Endothelial cell of umbilical vein (primary cell): ENCODE results near the gene ZFP1. TPM values are rescaled to one million over a fixed set of nuclear protein-coding genes. Genes with fewer than 3 reads are reported as not detected.

Experiments used
- BruUV-seq: library from RNA; stranded (reverse); fragments of 400-500 nt; replicated peaks from 2 replicates; lab custom pipeline; 2021; lab: Mats Ljungman, UMichigan
- CTCF ChIA-PET: fragments of 300-600, 350-600 bp; sonication (Branson Sonifier 250); formaldehyde crosslinking; loops from one replicate; lab custom pipeline; 2021; ENCODE audit warnings: antibody characterized with exemption, inconsistent platforms; lab: Charles Lee
- POLR2A ChIA-PET: fragments of 300-600, 350-600 bp; sonication (Branson Sonifier 250); formaldehyde crosslinking; loops from one replicate; lab custom pipeline; 2021; ENCODE audit warnings: antibody characterized with exemption, inconsistent platforms; lab: Charles Lee
- DNase-seq: peaks from one replicate; pipeline ENCODE4 v3.0.0-alpha.2; 2011; ENCODE audit warnings: low read depth, low spot score
- FAIRE-seq: peaks from 2 replicates; lab custom pipeline; 2011; peaks lifted over from hg19 to GRCh38; lab: Jason Lieb, UNC
- H2AFZ ChIP-seq: 2 replicates; pipeline ENCODE4 v1.6.0; 2012; ENCODE audit warnings: low read depth, low read length, control low read depth, inconsistent platforms
- H3K27ac ChIP-seq: 2 replicates; pipeline ENCODE4 v1.5.1; 2011; ENCODE audit warnings: low read depth, mild to moderate bottlenecking, control low read depth, low read length, moderate library complexity; ENCODE audit not compliant: insufficient read depth
- H3K27me3 ChIP-seq, 2 experiments: 2 replicates each; pipeline versions ENCODE4 v1.6.0 to v1.6.1; 2011; ENCODE audit warnings: low read length in 2 of 2, mixed read lengths in 1 of 2; ENCODE audit not compliant: control insufficient read depth in 2 of 2, insufficient read depth in 2 of 2
- H3K36me3 ChIP-seq, 2 experiments: 2 replicates in 1 of 2; 3 replicates in 1 of 2; pipeline ENCODE4 v1.5.1; 2011; ENCODE audit warnings: low read length in 2 of 2, mild to moderate bottlenecking in 1 of 2, moderate library complexity in 1 of 2; ENCODE audit not compliant: control insufficient read depth in 2 of 2, insufficient read depth in 2 of 2; ENCODE audit errors: extremely low read depth in 1 of 2
- H3K4me1 ChIP-seq: 3 replicates; pipeline ENCODE4 v1.5.1; 2011; ENCODE audit warnings: mild to moderate bottlenecking, low read length; ENCODE audit not compliant: control insufficient read depth, insufficient read depth; ENCODE audit errors: extremely low read depth
- H3K4me2 ChIP-seq: 2 replicates; pipeline ENCODE4 v1.6.1; 2011; ENCODE audit warnings: low read length, control low read depth, mixed read lengths; ENCODE audit not compliant: insufficient read depth
- H3K4me3 ChIP-seq, 3 experiments: fragments of 200-600 bp in 1 of 3; sonication (generic), shearing (Covaris generic) in 1 of 3; replicated peaks in 1 of 3; 2 replicates each; pipeline ENCODE4 v1.5.1; 2011 to 2016; ENCODE audit warnings: control low read depth in 3 of 3, low read length in 3 of 3, mild to moderate bottlenecking in 2 of 3, inconsistent platforms in 1 of 3, low read depth in 1 of 3, moderate library complexity in 1 of 3; ENCODE audit not compliant: insufficient read depth in 1 of 3
- H3K79me2 ChIP-seq: 2 replicates; pipeline ENCODE4 v1.6.0; 2012; ENCODE audit warnings: low read length, inconsistent platforms; ENCODE audit not compliant: control insufficient read depth, insufficient read depth
- H3K9ac ChIP-seq: replicated peaks from 2 replicates; pipeline ENCODE3; 2011; ENCODE audit warnings: low read length, control low read depth; ENCODE audit not compliant: insufficient read depth; ENCODE audit errors: extremely low read depth
- H3K9me1 ChIP-seq: replicated peaks from 3 replicates; pipeline ENCODE4 v1.6.0; 2011; ENCODE audit warnings: mild to moderate bottlenecking, low read length; ENCODE audit not compliant: control insufficient read depth, insufficient read depth; ENCODE audit errors: extremely low read depth
- H3K9me3 ChIP-seq: replicated peaks from 2 replicates; pipeline ENCODE4 v1.5.1; 2012; ENCODE audit warnings: low read length, inconsistent platforms; ENCODE audit not compliant: control insufficient read depth, insufficient read depth
- H4K20me1 ChIP-seq: replicated peaks from 2 replicates; pipeline ENCODE3; 2011; ENCODE audit warnings: mild to moderate bottlenecking, low read length; ENCODE audit not compliant: control insufficient read depth, insufficient read depth; ENCODE audit errors: extremely low read depth
- EZH2 ChIP-seq: IDR thresholded peaks from 2 replicates; pipeline ENCODE4 v1.6.1; 2012; ENCODE audit warnings: borderline replicate concordance, low read depth, mild to moderate bottlenecking, moderate library complexity, low read length, inconsistent platforms; ENCODE audit not compliant: severe bottlenecking
- FOS ChIP-seq: IDR thresholded peaks from 2 replicates; pipeline ENCODE4 v1.6.1; 2011; ENCODE audit warnings: mild to moderate bottlenecking, low read length, moderate library complexity, borderline replicate concordance; ENCODE audit not compliant: insufficient read depth
- GATA2 ChIP-seq: IDR thresholded peaks from 2 replicates; pipeline ENCODE4 v1.7.0; 2011; ENCODE audit warnings: low read depth, mild to moderate bottlenecking, moderate library complexity, mixed read lengths, low read length; ENCODE audit not compliant: insufficient read length, insufficient read depth
- JUN ChIP-seq: IDR thresholded peaks from 2 replicates; pipeline ENCODE4 v1.6.1; 2011; ENCODE audit warnings: borderline replicate concordance, low read depth; ENCODE audit not compliant: insufficient read length, insufficient read depth
- MYC ChIP-seq: IDR thresholded peaks from one replicate; pipeline ENCODE4 v1.6.1; 2011; ENCODE audit warnings: mild to moderate bottlenecking, low read depth, low read length
- POLR2A ChIP-seq: IDR thresholded peaks from 2 replicates; pipeline ENCODE4 v1.6.1; 2012; ENCODE audit warnings: low read depth, mild to moderate bottlenecking, control low read depth, low read length
- POLR2AphosphoS5 ChIP-seq: IDR thresholded peaks from 2 replicates; pipeline ENCODE4 v1.6.1; 2012; ENCODE audit warnings: low read depth, mild to moderate bottlenecking, control low read depth, low read length, moderate library complexity; ENCODE audit not compliant: insufficient read depth
- dilution Hi-C: fragments of 300-500 bp; cut with MboI; formaldehyde crosslinking; loops from one replicate; pipeline ENCODE4 v1.15.0; 2019; ENCODE audit warnings: low sequenced_read_pairs; ENCODE audit not compliant: extremely low pct_ligation_motif_present
- intact Hi-C: fragments of 100-400 bp; cut with micrococcal nuclease; formaldehyde crosslinking; loops from one replicate; pipeline ENCODE4 v1.10.0; 2022
- polyA plus RNA-seq, 4 experiments: library from polyadenylated mRNA; depleted of rRNA in 3 of 4; stranded (reverse) in 3 of 4; unstranded in 1 of 4; fragments of >200 nt; gene quantifications; 2 replicates each; pipeline versions ENCODE4 v1.2.1 to v1.2.3, GENCODE V29; 2011 to 2012; ENCODE audit warnings: missing spikeins in 1 of 4
- total RNA-seq: library from RNA; stranded (reverse); gene quantifications from 2 replicates; pipeline ENCODE4 v1.2.3, GENCODE V29; 2021
- TF ChIP-seq, protein P1 (sequence below), 2 donors: IDR thresholded peaks; 1 replicate in 1 of 2; 2 replicates in 1 of 2; pipeline ENCODE4 v1.5.1; 2011; ENCODE audit warnings: low read length in 2 of 2, mild to moderate bottlenecking in 2 of 2, moderate library complexity in 2 of 2, control low read depth in 1 of 2, inconsistent platforms in 1 of 2, low read depth in 1 of 2; ENCODE audit not compliant: insufficient read depth in 1 of 2; ENCODE audit errors: extremely low read depth in 1 of 2
- TF ChIP-seq, protein P2 (sequence below): IDR thresholded peaks from 2 replicates; pipeline ENCODE4 v1.6.1; 2011; ENCODE audit not compliant: insufficient read depth, insufficient read length

ZFP1 gene
- total and polyA plus RNA-seq, 2 donors (not counting 3 experiments of a cell fraction or from before 2014, with no cell fraction given), result 2.8 to 9.8 TPM

DNA sequence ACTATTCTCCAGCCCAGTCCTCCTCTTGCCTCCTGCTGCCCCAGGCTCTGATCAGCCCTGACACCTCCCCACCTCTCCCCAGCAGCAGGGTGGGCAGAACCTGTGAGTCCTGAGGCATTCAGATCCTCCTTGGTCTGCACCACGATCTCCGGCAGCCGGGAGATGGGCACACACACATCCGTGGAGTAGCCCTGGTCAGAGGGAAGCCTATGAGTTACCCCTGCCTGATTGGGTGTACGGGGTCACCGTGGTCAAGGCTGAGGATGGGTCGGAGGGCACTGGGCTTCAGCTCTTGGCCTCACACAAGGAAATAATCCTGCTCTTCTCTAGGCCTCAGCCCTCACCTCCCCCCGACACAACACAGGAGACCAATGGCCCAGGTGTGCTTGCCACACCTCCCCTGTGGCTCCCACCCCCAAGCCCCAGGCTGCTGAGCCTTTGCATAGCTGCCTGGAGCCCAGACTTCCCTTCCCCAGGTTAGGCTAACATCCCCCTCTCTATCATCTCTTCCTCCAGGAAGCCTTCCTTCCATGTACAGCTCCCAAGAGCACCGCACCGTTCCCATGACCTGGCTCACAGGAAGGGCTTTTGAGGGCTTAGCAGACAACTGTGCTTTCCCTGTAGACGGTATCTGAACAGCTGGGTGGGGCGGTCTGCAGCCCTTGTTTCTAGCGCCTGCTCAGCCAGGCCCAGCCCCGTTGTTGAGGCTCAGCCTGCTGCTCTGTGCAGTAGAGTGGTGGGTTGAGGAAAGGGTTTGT is 35.4 kb upstream of the ZFP1 start:
- H3K4me3 ChIP-seq, result no peak overlapping the region
- H3K4me2 ChIP-seq, result no peak overlapping the region
- no peaks in the 10 kb centered on the region for H3K9me3 ChIP-seq
- dilution Hi-C loops, result no loop called here
- no peak overlapping the region for H3K27ac ChIP-seq
- no peaks in the 10 kb centered on the region for H4K20me1 ChIP-seq
- H3K9me1 ChIP-seq, result no peaks in the 10 kb centered on the region
- ChIA-PET POLR2A (no interaction called here), CTCF (interaction anchor here (0.9 to 7.2 kb wide), 6 partner anchors 18 to 250 kb away, joined by 3 to 317 read pairs (median 10); partner anchors contain the start of gene ZNRF1)
- no peaks in the 10 kb centered on the region for H3K27me3 ChIP-seq
- H3K79me2 ChIP-seq, result no peaks in the 10 kb centered on the region
- TF ChIP-seq POLR2AphosphoS5 (no peak), JUN (no peak), FOS (no peak), MYC (no peak), POLR2A (no peak), GATA2 (no peak), EZH2 (no peak)
- TF ChIP-seq, protein P1, sequence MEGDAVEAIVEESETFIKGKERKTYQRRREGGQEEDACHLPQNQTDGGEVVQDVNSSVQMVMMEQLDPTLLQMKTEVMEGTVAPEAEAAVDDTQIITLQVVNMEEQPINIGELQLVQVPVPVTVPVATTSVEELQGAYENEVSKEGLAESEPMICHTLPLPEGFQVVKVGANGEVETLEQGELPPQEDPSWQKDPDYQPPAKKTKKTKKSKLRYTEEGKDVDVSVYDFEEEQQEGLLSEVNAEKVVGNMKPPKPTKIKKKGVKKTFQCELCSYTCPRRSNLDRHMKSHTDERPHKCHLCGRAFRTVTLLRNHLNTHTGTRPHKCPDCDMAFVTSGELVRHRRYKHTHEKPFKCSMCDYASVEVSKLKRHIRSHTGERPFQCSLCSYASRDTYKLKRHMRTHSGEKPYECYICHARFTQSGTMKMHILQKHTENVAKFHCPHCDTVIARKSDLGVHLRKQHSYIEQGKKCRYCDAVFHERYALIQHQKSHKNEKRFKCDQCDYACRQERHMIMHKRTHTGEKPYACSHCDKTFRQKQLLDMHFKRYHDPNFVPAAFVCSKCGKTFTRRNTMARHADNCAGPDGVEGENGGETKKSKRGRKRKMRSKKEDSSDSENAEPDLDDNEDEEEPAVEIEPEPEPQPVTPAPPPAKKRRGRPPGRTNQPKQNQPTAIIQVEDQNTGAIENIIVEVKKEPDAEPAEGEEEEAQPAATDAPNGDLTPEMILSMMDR (IDR thresholded peaks at IDR 0.05; ENCODE audit: extremely low read depth in 1 of 2, insufficient read depth in 1 of 2, low read depth in 1 of 2, low read length in 2 of 2), result no peak
- TF ChIP-seq, protein P2, sequence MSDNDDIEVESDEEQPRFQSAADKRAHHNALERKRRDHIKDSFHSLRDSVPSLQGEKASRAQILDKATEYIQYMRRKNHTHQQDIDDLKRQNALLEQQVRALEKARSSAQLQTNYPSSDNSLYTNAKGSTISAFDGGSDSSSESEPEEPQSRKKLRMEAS, result no peak
- FAIRE-seq, result no peak
- no peaks in the 10 kb centered on the region for H3K36me3 ChIP-seq
- intact Hi-C loops, result no loop called here
- BruUV-seq, result no TSS peak
- no peak overlapping the region for H3K9ac ChIP-seq
- no peak for DNase-seq
- no peak overlapping the region for H2AFZ ChIP-seq
- peaks cover 12% of the 10 kb centered on the region for H3K4me1 ChIP-seq
